ENCODE results near the gene ARL9.
A peak's percentile ranks its signal among the peaks of the same experiment; 100 is the strongest.
"Not testable (repeated sequence)": the region's sequence is repeated elsewhere in the genome, so short reads cannot be mapped to it uniquely, and the experiment has no call there.

Gene ARL9, protein sequence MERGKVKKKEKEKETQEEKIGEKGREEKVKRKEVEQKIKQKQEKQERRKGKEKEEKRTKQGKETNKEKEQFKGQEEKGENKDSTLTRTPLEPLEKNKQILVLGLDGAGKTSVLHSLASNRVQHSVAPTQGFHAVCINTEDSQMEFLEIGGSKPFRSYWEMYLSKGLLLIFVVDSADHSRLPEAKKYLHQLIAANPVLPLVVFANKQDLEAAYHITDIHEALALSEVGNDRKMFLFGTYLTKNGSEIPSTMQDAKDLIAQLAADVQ

DNA sequence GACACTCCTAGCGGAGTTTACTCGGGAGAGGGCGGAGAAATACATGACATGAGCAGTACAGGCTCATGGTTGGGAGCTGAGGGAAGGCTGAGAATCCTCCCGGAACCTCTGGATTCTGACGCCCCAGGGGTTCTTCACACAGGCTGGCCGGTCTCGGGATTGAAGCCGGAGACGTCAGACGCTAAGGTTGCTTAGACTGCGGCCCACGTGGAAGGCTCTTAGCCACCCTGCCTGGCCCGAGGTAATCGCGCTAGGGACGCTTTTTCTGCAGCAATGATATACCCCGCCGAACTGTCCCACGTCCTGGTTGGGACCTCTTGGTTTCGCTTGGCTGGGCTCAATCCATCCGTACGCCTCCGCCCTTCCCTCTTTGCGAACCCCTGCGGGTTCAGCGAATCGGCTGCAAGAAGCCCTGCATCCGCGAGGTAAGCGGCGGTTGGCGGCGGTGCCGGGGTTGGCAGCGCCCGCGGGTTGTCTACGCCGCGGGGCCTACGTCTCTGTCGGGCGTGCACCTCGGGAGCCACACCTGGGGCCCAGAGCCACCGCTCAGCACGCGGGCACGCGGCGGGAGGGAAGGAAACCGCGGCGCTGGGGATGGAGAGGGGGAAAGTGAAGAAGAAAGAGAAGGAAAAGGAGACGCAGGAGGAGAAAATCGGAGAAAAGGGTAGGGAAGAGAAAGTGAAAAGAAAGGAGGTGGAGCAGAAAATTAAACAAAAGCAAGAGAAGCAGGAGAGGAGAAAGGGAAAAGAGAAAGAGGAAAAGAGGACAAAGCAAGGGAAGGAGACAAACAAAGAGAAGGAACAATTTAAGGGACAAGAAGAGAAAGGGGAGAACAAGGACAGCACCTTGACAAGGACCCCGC lies at the start of gene ARL9:
Gene ARL9, plus strand, starts transcription at position 523 of the 862 bp plus-strand sequence. Its CDS starts 72 bp downstream, at position 595.
- FAIRE-seq: no peak

DNA sequence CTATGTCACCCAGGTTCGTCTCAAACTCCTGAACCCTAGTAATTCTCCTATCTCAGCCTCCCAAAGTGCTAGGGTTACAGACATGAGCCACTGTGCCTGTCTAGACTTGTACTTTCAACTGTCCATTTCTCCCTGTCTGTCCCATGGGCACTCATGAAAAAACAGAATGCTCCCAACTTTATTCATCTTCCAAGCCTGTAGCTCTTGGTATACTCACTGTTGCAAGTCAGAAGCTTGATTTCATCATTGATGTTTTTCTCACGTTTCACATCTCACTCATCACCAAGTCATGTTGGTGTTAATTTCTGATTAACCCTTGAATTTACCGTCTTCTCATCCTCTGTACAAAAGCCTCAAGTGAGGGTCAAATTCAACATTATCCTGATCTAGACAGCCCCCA lies 45.5 kb upstream of the ARL9 start:
- FAIRE-seq: no peak

DNA sequence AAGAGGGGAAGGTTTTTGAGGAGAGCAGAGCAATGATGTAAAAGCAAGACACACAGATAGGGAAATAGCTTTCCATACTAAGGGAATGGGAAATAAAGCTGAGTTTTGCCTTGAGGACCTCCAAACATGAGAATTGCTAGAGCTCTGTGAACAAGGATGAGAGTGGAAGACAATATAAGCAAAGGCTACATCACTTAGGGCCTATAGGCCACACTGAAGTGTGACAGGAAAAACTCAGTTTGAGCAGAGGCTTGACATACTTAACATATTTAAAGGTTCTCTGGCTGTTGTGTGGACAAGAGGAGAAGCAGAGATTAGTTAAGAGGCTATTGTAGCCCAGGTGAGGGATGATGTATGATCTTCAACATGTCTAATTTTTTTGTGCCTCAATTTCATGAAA lies 43.4 kb upstream of the ARL9 start:
- no peak for FAIRE-seq

DNA sequence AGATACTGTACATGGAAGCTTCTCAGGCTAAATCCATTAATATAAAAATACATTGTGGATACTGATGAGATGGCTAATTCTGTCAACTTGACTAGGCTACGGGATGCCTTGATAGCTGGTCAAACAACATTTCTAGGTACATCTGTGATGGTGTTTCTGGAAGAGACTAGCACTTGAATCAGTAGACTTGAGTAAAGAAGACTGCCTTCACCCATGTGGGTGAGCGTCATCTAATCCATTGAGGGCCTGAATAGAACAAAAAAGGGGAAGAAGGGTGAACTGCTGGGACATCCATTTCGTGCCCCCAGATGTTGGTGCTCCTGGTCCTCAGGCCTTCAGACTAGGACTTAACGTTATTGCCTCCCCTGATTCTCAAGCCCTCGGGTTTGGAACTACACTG lies 41.9 kb upstream of the ARL9 start:
- FAIRE-seq: no peak

DNA sequence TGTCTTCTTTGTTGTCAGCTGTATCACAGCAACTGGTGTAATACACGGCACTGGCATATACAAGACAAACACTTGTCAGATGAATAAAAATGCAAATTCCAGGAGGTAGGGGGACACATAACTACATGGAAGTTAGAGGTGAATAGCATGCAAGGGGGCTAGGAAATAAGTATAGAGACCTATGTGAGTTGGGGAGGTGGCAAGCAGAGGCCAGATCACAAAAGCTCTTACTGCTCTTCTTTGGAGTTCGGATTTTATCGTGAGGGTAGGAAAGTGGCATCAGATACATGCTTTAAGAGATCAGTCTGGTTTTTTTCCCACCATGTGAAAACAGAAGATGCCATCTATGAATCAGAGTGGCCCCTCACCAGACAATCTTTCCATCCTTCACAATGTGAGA lies 41.0 kb upstream of the ARL9 start:
- no peak for FAIRE-seq

DNA sequence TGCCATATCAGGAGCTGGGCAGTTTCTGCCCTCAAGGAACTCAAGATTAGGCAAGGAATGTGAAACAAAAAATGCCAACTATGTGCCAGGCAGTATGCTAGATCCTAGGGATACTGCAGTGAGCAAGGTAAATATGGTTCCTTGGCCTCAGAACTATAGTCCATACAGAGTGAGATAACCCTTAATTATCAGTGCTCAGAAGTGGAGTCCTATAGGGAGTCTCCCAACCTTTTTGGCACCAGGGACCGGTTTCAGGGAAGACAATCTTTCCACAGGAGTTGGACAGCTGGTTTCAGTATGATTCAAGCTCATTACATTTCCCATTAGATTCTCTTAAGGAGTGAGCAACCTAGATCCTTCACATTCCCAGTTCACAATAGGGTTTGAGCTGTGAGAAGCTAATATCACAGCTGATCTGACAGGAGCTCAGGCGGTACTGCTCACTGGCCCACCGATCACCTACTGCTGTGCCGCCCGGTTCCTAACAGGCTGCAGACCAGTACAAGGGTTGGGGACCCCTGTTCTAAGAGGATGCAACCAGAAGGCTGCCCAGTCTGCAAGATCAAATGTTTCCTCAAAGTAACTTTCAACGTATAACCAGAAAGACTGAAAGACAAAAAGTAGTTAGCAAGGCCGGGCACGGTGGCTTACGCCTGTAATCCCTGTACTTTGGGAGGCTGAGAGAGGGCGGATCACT lies 39.8 kb upstream of the ARL9 start:
- no peak for FAIRE-seq

DNA sequence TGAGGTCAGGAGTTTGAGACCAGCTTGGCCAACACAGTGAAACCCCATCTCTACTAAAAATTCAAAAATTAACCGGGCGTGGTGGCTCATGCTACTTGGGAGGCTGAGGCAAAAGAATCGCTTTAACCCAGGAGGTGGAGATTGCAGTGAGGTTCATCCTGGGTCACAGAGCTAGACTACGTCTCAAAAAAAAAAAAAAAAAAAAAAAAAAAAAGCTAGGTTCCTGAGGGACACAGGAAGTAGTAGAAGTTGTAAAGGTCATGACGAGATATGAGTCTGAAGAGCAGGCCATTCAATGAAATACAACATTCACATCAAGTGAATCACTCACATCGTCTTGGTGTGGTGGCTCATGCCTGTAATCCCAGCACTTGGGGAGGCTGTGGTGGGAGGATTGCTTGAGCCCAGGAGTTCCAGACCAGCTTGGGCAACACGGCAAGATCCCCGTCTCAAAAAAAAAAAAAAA lies 39.3 kb upstream of the ARL9 start:
- not testable (repeated sequence) for FAIRE-seq

DNA sequence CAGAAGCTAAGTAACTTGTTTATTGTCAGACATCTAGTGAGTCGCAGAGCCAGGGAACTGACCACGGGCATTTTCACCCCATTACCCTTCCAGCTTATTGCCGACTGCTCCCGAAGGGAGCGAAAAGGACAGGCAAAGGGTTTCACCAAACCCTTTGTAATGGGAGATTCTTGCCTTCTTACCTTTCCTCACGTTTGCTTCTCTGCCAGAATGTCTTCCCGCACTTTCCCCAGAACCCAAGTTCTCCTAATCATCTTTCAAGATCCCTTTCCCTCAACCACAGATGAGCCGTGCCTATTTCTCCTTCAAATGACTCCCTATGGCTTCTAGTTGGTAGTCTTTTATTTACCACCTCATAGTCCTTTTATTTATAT lies 38.7 kb upstream of the ARL9 start:
- no peak for FAIRE-seq

DNA sequence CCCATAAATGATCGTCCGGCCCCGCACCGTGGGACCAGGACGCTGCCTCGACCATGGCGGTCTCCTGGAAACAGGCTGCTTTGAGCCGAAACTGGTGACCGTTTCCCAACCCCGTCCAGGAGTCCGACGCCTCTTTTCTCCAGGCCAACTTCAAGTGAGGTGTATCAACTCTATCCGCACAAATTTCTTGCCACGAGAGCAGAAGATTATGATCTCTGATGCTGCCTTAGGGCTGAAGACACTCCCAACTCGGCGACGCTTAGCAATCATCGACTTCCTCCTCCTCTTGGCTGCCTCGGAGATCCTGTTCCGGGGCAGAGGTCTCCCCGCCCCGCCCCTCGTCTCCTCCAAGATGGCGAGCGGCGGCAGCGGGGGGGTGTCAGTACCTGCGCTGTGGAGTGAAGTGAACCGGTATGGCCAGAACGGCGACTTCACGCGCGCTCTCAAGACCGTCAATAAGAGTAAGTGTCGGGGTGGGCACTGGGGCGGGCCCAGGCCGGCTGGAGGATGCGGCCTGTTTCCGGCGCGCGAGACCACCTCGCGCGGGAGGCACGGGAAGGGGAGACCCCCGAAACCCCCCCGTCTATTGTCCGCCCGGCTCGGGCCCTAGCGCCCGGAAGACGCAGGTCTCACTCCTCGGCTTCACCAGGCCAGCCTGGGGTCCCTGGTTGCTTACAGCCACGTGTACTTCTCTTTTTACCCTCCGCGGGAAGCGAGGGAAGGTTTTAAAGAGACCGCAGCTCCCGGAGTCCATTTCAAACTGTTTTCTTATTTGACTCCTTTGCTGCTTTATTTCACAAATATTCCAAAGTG lies 38.1 kb upstream of the ARL9 start, which contains the start of gene SRP72:
Gene SRP72, plus strand, starts transcription at position 334 of the 813 bp plus-strand sequence. Its CDS starts 19 bp downstream, at position 353.
- FAIRE-seq: no peak

DNA sequence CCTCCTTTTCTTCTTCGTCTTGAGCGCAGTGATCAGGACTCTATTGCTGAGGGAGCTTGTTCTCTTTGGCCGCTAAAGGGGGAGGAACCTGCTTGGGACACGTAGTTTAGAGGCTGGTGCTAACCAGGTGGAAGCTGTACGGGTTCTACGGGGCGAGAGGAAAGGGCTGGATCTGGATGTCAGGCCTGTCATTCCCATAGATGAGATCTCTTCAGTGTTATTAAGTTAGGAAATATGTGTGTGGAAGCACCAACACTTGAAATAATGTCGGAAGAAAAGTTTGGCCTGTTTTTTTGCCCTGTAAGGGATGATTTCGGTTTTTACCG lies 37.5 kb upstream of the ARL9 start:
- FAIRE-seq: no peak

DNA sequence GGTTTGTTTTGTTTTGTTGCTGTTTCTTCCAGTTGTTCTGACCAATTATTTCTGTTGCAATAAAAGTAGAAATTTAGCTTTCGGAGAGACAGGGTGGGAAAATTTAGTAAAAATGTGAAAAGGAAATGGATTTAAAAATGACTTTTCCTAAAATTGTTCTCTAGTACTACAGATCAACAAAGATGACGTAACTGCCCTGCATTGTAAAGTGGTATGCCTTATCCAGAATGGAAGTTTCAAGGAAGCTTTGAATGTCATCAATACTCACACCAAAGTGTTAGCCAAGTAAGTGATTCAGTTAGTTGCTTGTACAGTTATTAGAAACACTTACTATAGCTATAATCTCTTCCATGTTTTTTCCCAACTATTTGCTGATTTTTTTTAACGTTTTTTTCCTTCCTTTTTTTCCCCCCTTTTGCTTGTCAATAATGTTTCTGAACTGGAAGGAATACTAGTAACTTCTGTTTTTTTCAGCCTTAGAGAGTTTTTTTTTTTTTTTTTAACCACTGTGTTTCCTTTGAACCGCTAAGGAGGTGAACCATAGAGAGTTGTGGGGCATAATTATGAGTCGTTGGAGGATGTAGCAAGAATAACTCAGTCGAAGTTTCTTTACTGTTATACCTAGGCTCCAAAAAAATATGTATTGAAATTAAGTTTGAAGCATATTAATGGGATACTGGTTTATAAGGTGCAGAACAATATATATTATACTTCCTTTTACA lies 35.9 kb upstream of the ARL9 start:
- FAIRE-seq: no peak

DNA sequence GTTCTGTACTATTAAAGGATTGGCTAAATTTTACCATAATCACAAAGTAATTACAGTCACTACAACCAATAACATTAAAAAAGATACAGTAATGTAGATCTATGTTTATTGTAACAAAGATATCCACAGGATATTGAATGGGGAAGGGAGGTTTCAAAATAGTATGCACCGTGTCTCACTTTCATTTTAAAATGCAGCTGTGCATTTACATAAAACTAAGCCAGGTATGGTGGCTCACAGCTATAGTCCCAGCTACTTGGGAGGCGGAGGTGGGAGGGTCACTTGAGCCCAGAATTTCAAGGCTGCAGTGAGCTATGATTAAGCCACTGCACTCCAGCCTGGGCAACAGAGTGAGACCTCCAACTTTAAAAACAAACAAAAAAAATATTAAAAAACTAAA lies 29.7 kb upstream of the ARL9 start:
- FAIRE-seq: no peak

DNA sequence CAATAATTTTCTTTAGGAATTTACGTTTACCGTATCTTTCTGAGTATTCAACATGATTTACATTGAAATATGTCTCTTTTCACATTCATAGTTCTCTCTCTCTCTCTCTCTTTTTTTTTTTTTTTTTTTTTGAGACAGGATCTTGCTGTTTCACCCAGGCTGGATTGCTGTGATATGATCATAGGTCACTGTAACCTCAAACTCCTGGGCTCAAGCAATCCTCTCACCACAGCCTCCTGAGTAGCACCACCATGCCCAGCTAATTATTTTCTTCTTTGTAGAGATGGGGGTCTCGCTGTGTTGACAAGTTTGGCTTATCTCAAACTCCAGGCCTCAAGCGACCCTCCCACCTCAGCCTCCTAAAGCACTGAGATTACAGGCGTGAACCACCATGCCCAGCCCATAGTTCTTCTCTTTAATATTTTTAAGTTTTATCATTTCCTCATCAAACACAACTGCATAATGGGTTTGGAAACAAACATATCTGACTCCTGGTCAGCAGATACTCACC lies 28.3 kb upstream of the ARL9 start:
- no peak for FAIRE-seq

DNA sequence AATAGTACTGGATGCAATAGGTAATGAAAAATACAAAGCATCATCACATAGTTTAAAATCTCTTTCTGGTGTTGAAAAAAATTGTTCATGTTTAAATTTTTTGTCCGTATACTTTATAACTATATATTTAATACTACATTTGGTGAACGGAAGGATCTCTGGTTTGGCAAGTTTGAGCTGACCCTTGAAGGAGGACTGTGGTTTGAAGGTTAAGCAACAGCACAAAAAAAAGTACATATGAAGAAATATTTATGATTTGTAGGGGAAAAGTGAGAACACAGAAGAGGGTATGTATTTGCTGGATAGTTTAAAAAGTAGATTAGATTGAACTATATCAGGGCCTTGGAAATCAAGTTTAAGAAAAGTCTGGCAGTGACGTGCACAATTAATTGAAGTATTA lies 24.9 kb upstream of the ARL9 start:
- FAIRE-seq: no peak

DNA sequence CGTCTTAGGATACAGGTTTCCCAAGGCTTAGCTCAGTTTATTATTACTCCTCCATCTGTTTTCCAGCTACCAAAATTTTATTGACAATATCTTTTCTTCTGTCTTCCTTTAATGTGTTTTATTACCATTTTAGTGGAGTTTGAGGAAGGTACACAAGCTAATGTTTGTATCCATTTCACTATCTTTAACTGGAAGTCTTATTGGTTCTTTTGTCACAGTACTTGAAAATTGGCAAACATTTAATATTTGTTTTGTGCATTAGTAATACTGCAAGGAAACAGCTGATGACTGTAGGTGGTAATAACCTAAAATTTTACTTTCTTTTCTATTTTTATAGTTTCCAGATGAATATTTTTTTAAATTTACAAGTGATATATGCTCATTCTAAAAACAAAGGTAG lies 9.3 kb upstream of the ARL9 start:
- FAIRE-seq: peak; percentile 38

DNA sequence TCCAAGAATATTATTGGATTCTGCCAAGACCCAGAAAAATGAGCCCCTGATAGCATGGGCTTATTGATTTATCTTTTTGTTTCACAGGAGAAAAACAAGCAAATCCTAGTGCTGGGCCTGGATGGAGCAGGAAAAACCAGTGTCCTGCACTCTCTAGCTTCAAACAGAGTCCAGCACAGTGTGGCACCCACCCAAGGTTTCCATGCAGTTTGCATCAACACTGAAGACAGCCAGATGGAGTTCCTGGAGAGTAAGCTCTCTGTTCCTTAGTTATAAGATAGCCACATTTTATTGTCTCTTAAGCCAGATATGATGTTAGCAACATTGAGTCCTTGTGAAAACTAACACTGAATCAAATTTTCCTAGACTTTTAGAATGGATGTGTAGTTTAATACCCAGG lies 5.5 kb downstream of the ARL9 start:
- no peak for FAIRE-seq

DNA sequence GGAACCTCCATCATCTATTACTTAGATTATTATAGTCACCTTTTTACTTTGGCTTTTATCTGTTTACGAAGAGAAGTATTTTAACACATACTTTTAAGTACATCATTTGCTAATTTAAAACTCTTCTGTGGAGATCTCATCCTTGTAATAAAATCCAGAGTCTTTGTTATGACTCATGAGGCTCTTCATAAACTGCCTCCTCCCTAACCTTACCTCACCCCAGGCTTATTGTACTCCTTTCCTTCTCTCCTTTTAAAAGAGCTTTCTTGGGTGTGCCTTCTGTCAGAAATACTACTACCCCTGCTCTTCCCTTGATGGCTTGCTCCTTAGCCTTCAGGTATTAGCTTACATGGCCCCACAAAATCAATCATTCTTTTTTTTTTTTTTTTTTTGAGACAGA lies 6.6 kb downstream of the ARL9 start:
- no peak for FAIRE-seq

DNA sequence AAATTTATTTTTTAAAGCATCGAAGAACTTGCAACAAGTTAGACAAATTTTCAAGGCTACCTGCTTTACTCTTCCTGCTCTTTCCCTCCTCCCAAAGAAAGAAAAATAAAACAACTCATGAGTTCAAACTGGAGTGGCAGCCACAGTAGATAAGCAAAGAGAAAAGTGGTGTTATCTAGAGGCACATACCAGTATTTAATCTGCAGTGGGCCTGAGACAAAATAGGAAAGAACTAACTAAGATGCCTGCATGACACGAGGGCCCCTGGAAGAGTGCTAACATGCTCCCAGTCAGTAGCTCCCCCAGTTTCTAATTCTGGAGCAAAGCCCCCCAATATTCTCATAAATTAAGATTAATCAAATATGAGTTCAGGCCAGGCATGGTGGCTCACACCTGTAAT lies 7.9 kb downstream of the ARL9 start:
- no peak for FAIRE-seq

DNA sequence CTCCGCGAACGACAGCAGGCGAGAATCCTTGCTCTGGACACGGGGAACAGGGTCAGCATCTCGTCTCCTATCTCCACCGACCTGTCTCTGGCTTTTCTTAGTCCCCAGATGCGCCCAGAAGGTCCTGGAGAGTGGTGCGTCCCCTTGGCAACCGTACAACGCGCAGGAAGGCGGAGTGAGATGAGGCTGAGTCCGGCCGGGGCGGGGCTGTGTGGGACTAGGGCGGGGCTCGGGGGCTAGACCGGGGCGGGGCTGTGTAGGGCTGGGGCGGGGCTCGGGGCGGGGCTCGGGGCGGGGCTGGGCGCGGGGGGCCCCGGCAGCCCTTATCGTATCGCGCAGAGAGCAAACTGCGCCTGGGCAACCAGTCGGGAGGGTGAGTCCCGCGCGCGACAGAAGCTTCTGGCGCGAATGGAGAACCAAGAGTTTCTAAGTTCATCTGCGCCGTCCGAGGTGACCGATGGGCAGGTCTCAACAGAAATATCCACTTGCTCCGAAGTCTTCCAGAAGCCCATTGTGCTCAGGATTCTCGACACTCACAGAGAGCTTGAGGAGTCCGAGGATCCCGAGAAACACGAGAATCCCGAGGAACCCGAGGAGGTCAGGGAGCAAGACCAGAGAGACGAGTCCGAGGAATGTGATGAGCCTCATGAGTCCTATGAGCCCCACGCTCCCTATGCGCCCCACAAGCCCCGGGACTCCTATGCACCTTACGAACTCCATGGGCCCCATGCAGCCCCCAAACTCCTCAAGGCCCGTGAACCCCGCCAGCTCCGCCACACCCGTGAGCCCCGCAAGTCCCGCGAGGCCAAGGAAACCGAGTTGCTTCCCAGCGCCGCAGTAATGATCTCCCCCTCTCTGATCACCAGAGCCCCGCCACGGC lies 24.9 kb downstream of the ARL9 start:
- FAIRE-seq: no peak

DNA sequence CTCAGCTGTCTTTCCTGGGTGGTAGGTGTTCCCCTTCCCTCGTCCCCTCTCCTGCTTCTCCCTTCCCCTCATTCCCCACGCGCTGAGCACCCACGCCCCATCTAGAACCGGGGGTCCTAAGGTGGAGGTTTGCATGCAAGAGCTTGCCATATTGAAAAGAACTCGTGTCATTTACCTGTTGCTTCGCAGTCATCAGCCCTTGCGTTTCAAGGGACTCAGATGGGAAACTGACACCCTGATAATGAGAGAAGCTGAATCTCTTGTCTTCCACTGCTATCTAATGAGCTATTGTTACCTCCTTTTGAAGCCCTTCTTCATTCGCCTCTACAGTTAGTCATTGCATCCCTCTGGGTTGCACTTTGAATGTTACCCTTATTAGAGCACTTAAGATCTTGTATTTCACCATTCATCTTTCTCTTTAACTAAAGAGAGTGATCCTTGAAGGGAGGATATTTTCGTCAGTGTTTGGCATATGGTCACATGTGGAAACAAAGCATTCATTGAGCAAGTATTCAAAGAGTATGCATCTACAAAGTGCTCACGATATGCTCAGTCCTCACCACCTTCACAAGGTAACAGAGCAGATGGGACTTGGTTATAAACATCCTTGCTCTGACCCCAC lies 25.7 kb downstream of the ARL9 start:
- FAIRE-seq: no peak
